SK-N-SH treated with all-trans-retinoic acid at 6 μM for 48 hours (cell line): ENCODE results near the gene ALX4.

Source experiments
- ARNTL ChIP-seq: fragments of 450-650 bp; formaldehyde crosslinking; IDR thresholded peaks from 2 replicates; pipeline ENCODE4 v1.5.0; 2020; ENCODE audit warnings: low read depth, mild to moderate bottlenecking, moderate library complexity, borderline replicate concordance
- BACH2 ChIP-seq: fragments of 250-450 bp; sonication (Bioruptor Pico); IDR thresholded peaks from 2 replicates; pipeline ENCODE4 v1.9.0; 2021; ENCODE audit warnings: mild to moderate bottlenecking, borderline replicate concordance
- ESRRG ChIP-seq: fragments of 250-450 bp; sonication (Bioruptor Pico); IDR thresholded peaks from 2 replicates; pipeline ENCODE4 v1.6.1; 2021; ENCODE audit warnings: mild to moderate bottlenecking
- GLIS3 ChIP-seq: fragments of 250-450 bp; sonication (Bioruptor Pico); IDR thresholded peaks from 2 replicates; pipeline ENCODE4 v1.5.0; 2020; ENCODE audit warnings: mild to moderate bottlenecking, moderate library complexity
- ISL1 ChIP-seq: fragments of 250-450 bp; sonication (Bioruptor Pico); IDR thresholded peaks from 2 replicates; pipeline ENCODE4 v2.1.2; 2022; ENCODE audit warnings: mild to moderate bottlenecking, moderate library complexity
- PATZ1 ChIP-seq: fragments of 250-450 bp; sonication (Bioruptor Pico); IDR thresholded peaks from 2 replicates; pipeline ENCODE4 v1.8.0; 2020; ENCODE audit warnings: mild to moderate bottlenecking, moderate library complexity, borderline replicate concordance
- PPARA ChIP-seq: fragments of 250-450 bp; sonication (Bioruptor Pico); IDR thresholded peaks from 2 replicates; pipeline ENCODE4 v1.5.0; 2020; ENCODE audit warnings: mild to moderate bottlenecking, borderline replicate concordance
- SNAI2 ChIP-seq: fragments of 250-450 bp; sonication (Bioruptor Pico); IDR thresholded peaks from 2 replicates; pipeline ENCODE4 v1.5.0; 2020; ENCODE audit warnings: mild to moderate bottlenecking, moderate library complexity
- TCF4 ChIP-seq: fragments of 250-450 bp; sonication (Bioruptor Pico); IDR thresholded peaks from 2 replicates; pipeline ENCODE4 v1.8.0; 2021; ENCODE audit warnings: mild to moderate bottlenecking, moderate library complexity, borderline replicate concordance
- TOX ChIP-seq: fragments of 250-450 bp; sonication (Bioruptor Pico); IDR thresholded peaks from 2 replicates; pipeline ENCODE4 v1.8.0; 2021; ENCODE audit warnings: mild to moderate bottlenecking, moderate library complexity, borderline replicate concordance
- TSHZ2 ChIP-seq: fragments of 250-450 bp; sonication (Bioruptor Pico); IDR thresholded peaks from 2 replicates; pipeline ENCODE4 v1.5.0; 2020; ENCODE audit warnings: mild to moderate bottlenecking, moderate library complexity
- ZFP3 ChIP-seq: fragments of 250-450 bp; sonication (Bioruptor Pico); IDR thresholded peaks from 2 replicates; pipeline ENCODE4 v1.5.0; 2020; ENCODE audit warnings: mild to moderate bottlenecking, moderate library complexity
- ZFP30 ChIP-seq: fragments of 450-650 bp; formaldehyde crosslinking; IDR thresholded peaks from 2 replicates; pipeline ENCODE4 v1.5.0; 2022; ENCODE audit warnings: mild to moderate bottlenecking, moderate library complexity
- ZNF565 ChIP-seq: fragments of 450-650 bp; formaldehyde crosslinking; conservative IDR thresholded peaks from 2 replicates; pipeline ENCODE4 v1.5.0; 2020; ENCODE audit warnings: low read depth, mild to moderate bottlenecking, moderate library complexity

- TF ChIP-seq ESRRG (CRISPR knock-in tag): no peak
- no peak for TF ChIP-seq ISL1
- TF ChIP-seq SNAI2: no peak
- TF ChIP-seq BACH2 (CRISPR knock-in tag): no peak
- TF ChIP-seq TCF4 (CRISPR knock-in tag): no peak
- TF ChIP-seq ZFP3 (CRISPR knock-in tag): no peak
- TF ChIP-seq PATZ1: no peak
- no peak for TF ChIP-seq TSHZ2 (CRISPR knock-in tag)
- no peak for TF ChIP-seq GLIS3 (CRISPR knock-in tag)
- no peak for TF ChIP-seq ZNF565 (CRISPR knock-in tag)
- no peak for TF ChIP-seq ARNTL (CRISPR knock-in tag)
- TF ChIP-seq ZFP30 (CRISPR knock-in tag): no peak
- no peak for TF ChIP-seq TOX (CRISPR knock-in tag)
- no peak for TF ChIP-seq PPARA (CRISPR knock-in tag)
These were observed 33.9 kb downstream of the ALX4 start for GRCh38 chr11:44275961-44276550.
